TTC549 (cell line): ENCODE measurements around the gene TEKT1.

Experiments
- FAIRE-seq: peaks from 2 replicates; lab custom pipeline; 2012; peaks lifted over from hg19 to GRCh38; lab: Jason Lieb, UNC

TEKT1 gene

GRCh38 chr17:6756425-6757031, 75.0 kb downstream of the TEKT1 start:
- no peak for FAIRE-seq

- no peak for FAIRE-seq
These were observed 75.8 kb downstream of the TEKT1 start, which contains the start of gene XAF1 for GRCh38 chr17:6755731-6756184. Gene XAF1, plus strand, starts transcription at chr17:6756046. Its CDS starts 33 bp downstream, at chr17:6756079.

GRCh38 chr17:6755281-6755680, 76.2 kb downstream of the TEKT1 start:
- FAIRE-seq: no peak

- no peak for FAIRE-seq
These were observed 78.0 kb downstream of the TEKT1 start for GRCh38 chr17:6753546-6753945.

GRCh38 chr17:6753006-6753445, 78.5 kb downstream of the TEKT1 start:
- no peak for FAIRE-seq

- FAIRE-seq: no peak
These were observed 79.2 kb downstream of the TEKT1 start for GRCh38 chr17:6752068-6752909.

- FAIRE-seq: no peak
These were observed 82.0 kb downstream of the TEKT1 start for GRCh38 chr17:6749519-6749918.

GRCh38 chr17:6748617-6749016, 82.9 kb downstream of the TEKT1 start:
- no peak for FAIRE-seq
